Type B pancreatic cell (in vitro differentiated cells): Measurements from ENCODE around the gene ENAH. TPM values are rescaled to one million over a fixed set of nuclear protein-coding genes. Genes with fewer than 3 reads are reported as not detected.

ENCODE experiments used
- DNase-seq: peaks from one replicate; pipeline ENCODE4 v3.0.0; 2021; ENCODE audit warnings: mixed read lengths; ENCODE audit not compliant: unreplicated experiment; ENCODE audit errors: extremely low spot score
- H3K27ac Mint-ChIP-seq: 2 replicates; pipeline ENCODE4 v1.8.0; 2021; ENCODE audit warnings: mild to moderate bottlenecking, mixed read lengths
- H3K27me3 Mint-ChIP-seq: 2 replicates; pipeline ENCODE4 v1.8.0; 2021; ENCODE audit warnings: mixed read lengths
- H3K36me3 Mint-ChIP-seq: 2 replicates; pipeline ENCODE4 v1.8.0; 2021; ENCODE audit warnings: mixed read lengths
- H3K4me1 Mint-ChIP-seq: one replicate; pipeline ENCODE4 v1.8.0; 2021; ENCODE audit warnings: mixed read lengths; ENCODE audit not compliant: unreplicated experiment
- H3K4me3 Mint-ChIP-seq: 2 replicates; pipeline ENCODE4 v1.8.0; 2021; ENCODE audit warnings: mild to moderate bottlenecking, mixed read lengths
- H3K9me3 Mint-ChIP-seq: 2 replicates; pipeline ENCODE4 v1.8.0; 2021; ENCODE audit warnings: mixed read lengths
- CTCF ChIP-seq: fragments of 200-600 bp; sonication (generic); conservative IDR thresholded peaks from 2 replicates; pipeline ENCODE4 v1.5.0; 2021; ENCODE audit warnings: antibody characterized with exemption, mild to moderate bottlenecking
- total RNA-seq: library from RNA; stranded (reverse); gene quantifications from 2 replicates; pipeline ENCODE4 v1.2.1, GENCODE V29; 2021; ENCODE audit warnings: low replicate concordance

Gene ENAH
- total RNA-seq, 1 donor from 2014 or later = 133 TPM

GRCh38 chr1:225654277-225654597 is 1.3 kb upstream of the ENAH start:
- DNase-seq = no peak
- peak overlapping the region; percentile 91 for H3K4me3 Mint-ChIP-seq
- TF ChIP-seq CTCF = no peak
- H3K9me3 Mint-ChIP-seq = no peaks in the 10 kb centered on the region
- peaks cover 42% of the 10 kb centered on the region for H3K4me1 Mint-ChIP-seq
- H3K27me3 Mint-ChIP-seq = no peaks in the 10 kb centered on the region
- no peak overlapping the region for H3K27ac Mint-ChIP-seq
- H3K36me3 Mint-ChIP-seq = no peaks in the 10 kb centered on the region

GRCh38 chr1:225653463-225654276 is 747 bp upstream of the ENAH start:
- H3K4me3 Mint-ChIP-seq = peak overlapping the region; percentile 91
- peak; percentile 78 for DNase-seq
- TF ChIP-seq CTCF = no peak
- peak overlapping the region; percentile 88 for H3K27ac Mint-ChIP-seq
- H3K9me3 Mint-ChIP-seq = no peaks in the 10 kb centered on the region
- H3K36me3 Mint-ChIP-seq = no peaks in the 10 kb centered on the region
- no peaks in the 10 kb centered on the region for H3K27me3 Mint-ChIP-seq
- peaks cover 42% of the 10 kb centered on the region for H3K4me1 Mint-ChIP-seq

- no peak for DNase-seq
- Mint-ChIP-seq H3K4me3 (peak overlapping the region; percentile 94), H3K36me3 (no peaks in the 10 kb centered on the region), H3K27ac (peak overlapping the region; percentile 87), H3K27me3 (no peaks in the 10 kb centered on the region), H3K4me1 (peaks cover 43% of the 10 kb centered on the region), H3K9me3 (no peaks in the 10 kb centered on the region)
- TF ChIP-seq CTCF = no peak
Observed at GRCh38 chr1:225651872-225652728, 823 bp downstream of the ENAH start.

GRCh38 chr1:225651376-225651871 is 1.5 kb downstream of the ENAH start:
- H3K27ac Mint-ChIP-seq = peak overlapping the region; percentile 87
- H3K9me3 Mint-ChIP-seq = no peaks in the 10 kb centered on the region
- H3K27me3 Mint-ChIP-seq = no peaks in the 10 kb centered on the region
- H3K4me3 Mint-ChIP-seq = peak overlapping the region; percentile 94
- TF ChIP-seq CTCF = no peak
- no peak for DNase-seq
- H3K4me1 Mint-ChIP-seq = peaks cover 43% of the 10 kb centered on the region
- no peaks in the 10 kb centered on the region for H3K36me3 Mint-ChIP-seq

- no peak for TF ChIP-seq CTCF
- Mint-ChIP-seq H3K9me3 (peaks cover 3% of the 10 kb centered on the region), H3K27me3 (no peaks in the 10 kb centered on the region), H3K4me3 (peak overlapping the region; percentile 94), H3K27ac (peak overlapping the region; percentile 37), H3K4me1 (peaks cover 34% of the 10 kb centered on the region), H3K36me3 (peaks cover 11% of the 10 kb centered on the region)
- DNase-seq = no peak
Observed at GRCh38 chr1:225650179-225650578, 2.7 kb downstream of the ENAH start.
